ENCODE measurements around the gene MBOAT1.

DNA sequence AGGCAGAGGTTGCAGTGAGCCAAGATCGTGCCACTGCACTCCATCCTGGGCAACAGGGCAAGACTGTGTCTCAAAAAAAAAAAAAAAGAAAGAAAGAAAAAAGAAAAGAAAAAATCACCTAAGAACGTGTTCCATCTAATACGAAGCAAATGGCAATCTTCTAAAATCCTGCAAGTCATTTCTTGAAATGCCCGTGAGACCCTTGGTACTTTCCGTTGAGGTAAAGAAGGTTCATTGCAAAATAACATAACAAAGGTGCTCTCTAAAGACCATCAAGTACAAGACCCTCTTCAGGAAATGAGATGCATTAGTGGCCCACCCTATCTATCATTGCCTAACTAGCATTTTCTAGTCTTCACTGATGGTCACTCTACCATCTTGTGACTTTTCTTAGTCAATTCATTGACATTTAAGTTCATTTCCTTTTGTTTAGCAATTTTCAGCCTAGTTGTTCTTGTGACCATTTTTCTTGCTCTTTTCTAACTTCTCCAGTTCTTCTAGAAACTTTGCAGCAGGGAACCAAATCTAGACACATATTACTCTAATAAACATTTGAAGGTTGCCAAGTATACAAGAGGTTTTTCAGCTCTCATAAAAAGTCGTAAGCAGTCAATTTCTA lies 14.0 kb downstream of the MBOAT1 start:
- TF ChIP-seq, protein P1, sequence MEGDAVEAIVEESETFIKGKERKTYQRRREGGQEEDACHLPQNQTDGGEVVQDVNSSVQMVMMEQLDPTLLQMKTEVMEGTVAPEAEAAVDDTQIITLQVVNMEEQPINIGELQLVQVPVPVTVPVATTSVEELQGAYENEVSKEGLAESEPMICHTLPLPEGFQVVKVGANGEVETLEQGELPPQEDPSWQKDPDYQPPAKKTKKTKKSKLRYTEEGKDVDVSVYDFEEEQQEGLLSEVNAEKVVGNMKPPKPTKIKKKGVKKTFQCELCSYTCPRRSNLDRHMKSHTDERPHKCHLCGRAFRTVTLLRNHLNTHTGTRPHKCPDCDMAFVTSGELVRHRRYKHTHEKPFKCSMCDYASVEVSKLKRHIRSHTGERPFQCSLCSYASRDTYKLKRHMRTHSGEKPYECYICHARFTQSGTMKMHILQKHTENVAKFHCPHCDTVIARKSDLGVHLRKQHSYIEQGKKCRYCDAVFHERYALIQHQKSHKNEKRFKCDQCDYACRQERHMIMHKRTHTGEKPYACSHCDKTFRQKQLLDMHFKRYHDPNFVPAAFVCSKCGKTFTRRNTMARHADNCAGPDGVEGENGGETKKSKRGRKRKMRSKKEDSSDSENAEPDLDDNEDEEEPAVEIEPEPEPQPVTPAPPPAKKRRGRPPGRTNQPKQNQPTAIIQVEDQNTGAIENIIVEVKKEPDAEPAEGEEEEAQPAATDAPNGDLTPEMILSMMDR (IDR thresholded peaks at IDR 0.05), result no peak
- no peak for TF ChIP-seq POLR2A (IDR thresholded peaks at IDR 0.05)

Measured in Peyer's patch (tissue), 4 donors.